NB4 (cell line): Measurements from ENCODE around the gene CCNO.

Experiments used
- DNase-seq: peaks from one replicate; pipeline ENCODE4 v3.0.0; 2010; ENCODE audit warnings: low read depth
- H3K4me3 ChIP-seq: one replicate; pipeline ENCODE4 v1.5.1; 2011; ENCODE audit warnings: mild to moderate bottlenecking, low read depth, low read length, moderate library complexity
- MAX ChIP-seq: IDR thresholded peaks from 2 replicates; pipeline ENCODE4 v1.6.1; 2011; ENCODE audit warnings: low read depth, low read length
- MYC ChIP-seq: IDR thresholded peaks from 2 replicates; pipeline ENCODE4 v1.6.1; 2011; ENCODE audit warnings: low read depth, low read length
- POLR2A ChIP-seq: IDR thresholded peaks from 2 replicates; pipeline ENCODE4 v1.6.1; 2011; ENCODE audit warnings: mild to moderate bottlenecking; ENCODE audit not compliant: insufficient read length; ENCODE audit errors: extremely low read depth
- TF ChIP-seq, protein P1 (sequence below): IDR thresholded peaks from one replicate; pipeline ENCODE4 v1.5.1; 2012; ENCODE audit warnings: low read depth, low read length

The CCNO gene

GRCh38 chr5:55231919-55232270 lies 1.5 kb downstream of the CCNO start:
- TF ChIP-seq POLR2A: no peak
- no peak for TF ChIP-seq MAX
- no peak for TF ChIP-seq MYC
- TF ChIP-seq, protein P1, sequence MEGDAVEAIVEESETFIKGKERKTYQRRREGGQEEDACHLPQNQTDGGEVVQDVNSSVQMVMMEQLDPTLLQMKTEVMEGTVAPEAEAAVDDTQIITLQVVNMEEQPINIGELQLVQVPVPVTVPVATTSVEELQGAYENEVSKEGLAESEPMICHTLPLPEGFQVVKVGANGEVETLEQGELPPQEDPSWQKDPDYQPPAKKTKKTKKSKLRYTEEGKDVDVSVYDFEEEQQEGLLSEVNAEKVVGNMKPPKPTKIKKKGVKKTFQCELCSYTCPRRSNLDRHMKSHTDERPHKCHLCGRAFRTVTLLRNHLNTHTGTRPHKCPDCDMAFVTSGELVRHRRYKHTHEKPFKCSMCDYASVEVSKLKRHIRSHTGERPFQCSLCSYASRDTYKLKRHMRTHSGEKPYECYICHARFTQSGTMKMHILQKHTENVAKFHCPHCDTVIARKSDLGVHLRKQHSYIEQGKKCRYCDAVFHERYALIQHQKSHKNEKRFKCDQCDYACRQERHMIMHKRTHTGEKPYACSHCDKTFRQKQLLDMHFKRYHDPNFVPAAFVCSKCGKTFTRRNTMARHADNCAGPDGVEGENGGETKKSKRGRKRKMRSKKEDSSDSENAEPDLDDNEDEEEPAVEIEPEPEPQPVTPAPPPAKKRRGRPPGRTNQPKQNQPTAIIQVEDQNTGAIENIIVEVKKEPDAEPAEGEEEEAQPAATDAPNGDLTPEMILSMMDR: no peak
- H3K4me3 ChIP-seq: no peak overlapping the region
- DNase-seq: no peak

GRCh38 chr5:55231029-55231918 lies 2.1 kb downstream of the CCNO start:
- peak; percentile 65 for DNase-seq
- H3K4me3 ChIP-seq: peak overlapping the region; percentile 48
- TF ChIP-seq MYC: peak; percentile 44
- TF ChIP-seq MAX: no peak; the same call in 1 of the 2 replicates

DNA sequence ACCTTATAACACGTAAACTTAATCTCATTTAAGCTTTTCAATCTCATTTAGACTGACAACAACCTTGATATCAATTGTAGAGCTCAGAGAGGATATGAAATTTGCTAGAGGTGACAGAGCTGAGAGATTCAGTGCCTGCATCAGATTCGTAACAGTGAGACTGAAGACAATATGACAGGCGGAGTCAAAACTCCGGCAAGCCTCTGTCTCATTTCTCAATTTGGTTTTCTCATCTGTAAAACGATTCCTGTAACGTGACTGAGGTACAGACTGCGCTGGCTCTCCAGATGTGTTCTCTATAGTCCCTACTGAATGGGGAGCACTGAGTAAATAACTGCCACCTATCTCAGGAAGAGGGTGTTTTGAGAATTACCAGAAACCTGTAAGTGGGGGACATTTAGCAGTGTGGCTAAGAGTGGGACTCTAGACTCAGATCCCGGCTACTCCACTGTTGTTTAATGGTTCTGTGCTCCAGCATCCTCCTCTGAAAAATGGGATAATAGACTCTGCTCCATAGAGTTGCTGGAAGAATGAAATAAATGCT lies 3.2 kb downstream of the CCNO start:
- no peak for DNase-seq
- TF ChIP-seq, protein P1: no peak
- TF ChIP-seq POLR2A (no peak), MYC (no peak), MAX (no peak)
- no peak overlapping the region for H3K4me3 ChIP-seq

DNA sequence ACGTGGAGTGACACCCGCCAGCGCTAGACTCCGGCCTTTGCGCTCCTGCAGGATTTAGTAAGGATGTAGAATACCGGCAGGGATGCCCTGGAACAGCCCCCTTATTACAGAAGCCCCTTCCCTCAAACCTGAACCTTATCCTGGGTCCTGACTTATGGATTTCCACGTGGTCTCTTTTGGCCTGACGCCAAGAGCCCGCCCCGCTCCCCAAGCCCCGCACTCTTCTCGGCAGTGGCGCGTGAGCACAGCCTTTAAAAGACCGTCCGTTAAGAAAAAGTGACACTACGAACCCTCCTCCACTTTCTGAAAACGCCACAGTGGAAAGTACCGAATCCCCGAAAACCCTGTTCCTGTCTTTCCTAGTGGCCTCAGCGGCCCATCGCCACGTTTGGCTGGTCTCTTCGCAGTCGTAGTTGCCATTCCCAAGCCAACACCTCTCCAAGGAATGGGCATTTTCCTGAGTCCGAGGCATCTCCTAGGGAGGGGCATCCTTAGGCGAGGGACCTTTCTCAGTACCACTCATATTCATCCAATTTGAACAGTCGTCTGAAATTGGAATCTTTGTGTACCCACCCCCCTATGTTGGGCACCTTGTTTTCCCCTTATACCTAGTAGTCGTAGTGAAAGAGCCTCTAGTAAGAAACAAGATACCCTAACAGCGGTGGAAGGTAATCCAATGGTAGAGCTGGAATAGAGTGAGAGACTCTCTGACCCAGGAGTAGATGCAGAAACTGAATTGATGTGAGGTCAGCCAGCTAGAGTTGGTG lies 5.6 kb downstream of the CCNO start:
- peak overlapping the region; percentile 32 for H3K4me3 ChIP-seq
- TF ChIP-seq POLR2A: no peak
- TF ChIP-seq MYC: no peak
- TF ChIP-seq, protein P1: no peak
- no peak for TF ChIP-seq MAX
- DNase-seq: no peak

DNA sequence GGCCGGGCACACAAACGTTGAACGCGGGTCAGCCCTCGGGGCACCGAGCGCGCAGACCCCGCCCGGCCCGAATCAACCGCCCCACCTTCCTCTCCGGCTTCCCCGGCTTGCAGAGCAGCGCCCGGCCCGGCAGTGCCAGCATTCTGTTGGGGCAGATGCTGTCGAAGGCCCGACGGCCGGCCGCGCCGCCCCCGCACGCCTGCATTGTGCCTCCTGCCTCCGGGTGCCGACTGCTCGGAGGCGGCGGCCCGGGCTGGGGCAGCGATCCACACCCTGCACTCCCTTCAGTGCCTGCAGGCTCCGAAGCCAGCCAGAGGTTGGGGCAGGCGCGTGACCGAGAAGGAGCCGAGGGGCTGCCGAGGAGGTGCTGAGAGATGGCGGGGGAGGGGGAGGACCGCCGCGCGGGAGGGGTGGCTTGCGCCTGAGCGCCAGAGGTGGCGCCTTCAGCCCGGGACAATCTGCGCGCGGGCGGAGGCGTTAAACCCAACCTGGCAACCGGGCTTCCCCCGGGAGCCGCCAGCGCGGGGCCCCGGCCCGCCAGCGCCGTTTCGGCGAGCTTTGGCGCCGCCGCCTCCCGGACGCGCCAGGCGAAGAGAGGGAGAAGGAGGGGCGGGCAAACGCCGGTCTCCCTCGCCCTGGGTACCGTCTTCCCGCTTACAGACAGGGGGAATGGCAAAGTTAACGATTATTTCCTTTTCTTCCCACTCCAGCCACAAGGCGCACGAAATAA lies 6.3 kb downstream of the CCNO start, which contains the start of gene MCIDAS:
TSS of gene MCIDAS (minus strand) at position 382 of the 730 bp plus-strand sequence. CDS start at position 205, 177 bp downstream.
- peak; percentile 79 for DNase-seq
- H3K4me3 ChIP-seq: peak within 1 kb of the TSS; percentile 32
- TF ChIP-seq MYC: 0 out of 2 replicates have a peak, but pooled peaks have one; percentile 45
- TF ChIP-seq MAX: no peak
- TF ChIP-seq, protein P1: no peak
- TF ChIP-seq POLR2A: peak; percentile 3
